Measurements from ENCODE around the gene SDHD.

The SDHD gene

DNA sequence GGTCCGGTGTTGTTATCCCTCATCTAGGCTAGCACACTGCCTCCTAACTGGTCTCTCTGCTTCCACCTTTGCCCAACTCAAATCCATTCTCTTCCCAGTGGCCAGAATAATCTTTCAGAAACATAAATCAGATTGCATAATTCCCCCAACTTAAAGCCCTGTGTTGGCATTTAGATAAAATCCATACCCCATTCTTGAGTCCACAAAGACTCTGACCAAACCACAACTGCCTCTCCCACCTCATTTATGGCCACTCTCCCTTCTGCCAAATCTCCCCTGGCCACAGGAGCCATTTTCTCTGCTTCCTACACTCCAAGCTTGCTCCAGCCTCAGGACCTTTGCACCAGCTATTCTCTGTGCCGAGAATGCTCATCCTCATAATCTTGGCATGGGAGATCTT lies 40.4 kb downstream of the SDHD start:
- no peak overlapping the region for H3K4me3 ChIP-seq (ENCODE audit: low read depth, low read length)
- TF ChIP-seq, protein P1, sequence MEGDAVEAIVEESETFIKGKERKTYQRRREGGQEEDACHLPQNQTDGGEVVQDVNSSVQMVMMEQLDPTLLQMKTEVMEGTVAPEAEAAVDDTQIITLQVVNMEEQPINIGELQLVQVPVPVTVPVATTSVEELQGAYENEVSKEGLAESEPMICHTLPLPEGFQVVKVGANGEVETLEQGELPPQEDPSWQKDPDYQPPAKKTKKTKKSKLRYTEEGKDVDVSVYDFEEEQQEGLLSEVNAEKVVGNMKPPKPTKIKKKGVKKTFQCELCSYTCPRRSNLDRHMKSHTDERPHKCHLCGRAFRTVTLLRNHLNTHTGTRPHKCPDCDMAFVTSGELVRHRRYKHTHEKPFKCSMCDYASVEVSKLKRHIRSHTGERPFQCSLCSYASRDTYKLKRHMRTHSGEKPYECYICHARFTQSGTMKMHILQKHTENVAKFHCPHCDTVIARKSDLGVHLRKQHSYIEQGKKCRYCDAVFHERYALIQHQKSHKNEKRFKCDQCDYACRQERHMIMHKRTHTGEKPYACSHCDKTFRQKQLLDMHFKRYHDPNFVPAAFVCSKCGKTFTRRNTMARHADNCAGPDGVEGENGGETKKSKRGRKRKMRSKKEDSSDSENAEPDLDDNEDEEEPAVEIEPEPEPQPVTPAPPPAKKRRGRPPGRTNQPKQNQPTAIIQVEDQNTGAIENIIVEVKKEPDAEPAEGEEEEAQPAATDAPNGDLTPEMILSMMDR (IDR thresholded peaks at IDR 0.05; ENCODE audit: low read depth, low read length) = no peak

GRCh38 chr11:112128483-112129121 lies 41.9 kb downstream of the SDHD start:
- TF ChIP-seq, protein P1 (IDR thresholded peaks at IDR 0.05; ENCODE audit: low read depth, low read length) = no peak

GRCh38 chr11:112129656-112130055 lies 43.0 kb downstream of the SDHD start:
- no peak overlapping the region for H3K4me3 ChIP-seq (ENCODE audit: low read depth, low read length)
- TF ChIP-seq, protein P1 (IDR thresholded peaks at IDR 0.05; ENCODE audit: low read depth, low read length) = no peak

More at GRCh38 chr11:112128483-112129121, 41.9 kb downstream of the SDHD start:
- no peak overlapping the region for H3K4me3 ChIP-seq (ENCODE audit: low read depth, low read length)

DNA sequence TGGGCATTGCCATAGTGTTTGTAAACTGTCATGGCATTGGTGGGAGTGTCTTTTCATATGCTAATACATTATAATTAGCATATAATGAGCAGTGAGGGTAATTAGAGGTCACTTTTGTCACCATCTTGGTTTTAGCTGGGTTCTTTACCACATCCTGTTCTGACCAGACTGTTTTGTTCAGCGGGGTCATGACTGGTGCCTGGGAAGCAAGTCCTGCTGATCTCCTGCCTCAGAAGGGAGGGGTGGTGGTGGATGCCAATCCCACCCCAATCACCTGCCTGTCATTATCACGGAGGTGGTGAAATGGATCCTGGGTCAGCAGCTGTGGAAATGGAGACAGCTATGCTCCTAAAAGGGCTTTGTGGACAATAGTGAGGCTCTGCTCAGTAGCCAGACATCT lies 46.1 kb downstream of the SDHD start:
- TF ChIP-seq, protein P1 (IDR thresholded peaks at IDR 0.05; ENCODE audit: low read depth, low read length) = no peak
- no peak overlapping the region for H3K4me3 ChIP-seq (ENCODE audit: low read depth, low read length)

DNA sequence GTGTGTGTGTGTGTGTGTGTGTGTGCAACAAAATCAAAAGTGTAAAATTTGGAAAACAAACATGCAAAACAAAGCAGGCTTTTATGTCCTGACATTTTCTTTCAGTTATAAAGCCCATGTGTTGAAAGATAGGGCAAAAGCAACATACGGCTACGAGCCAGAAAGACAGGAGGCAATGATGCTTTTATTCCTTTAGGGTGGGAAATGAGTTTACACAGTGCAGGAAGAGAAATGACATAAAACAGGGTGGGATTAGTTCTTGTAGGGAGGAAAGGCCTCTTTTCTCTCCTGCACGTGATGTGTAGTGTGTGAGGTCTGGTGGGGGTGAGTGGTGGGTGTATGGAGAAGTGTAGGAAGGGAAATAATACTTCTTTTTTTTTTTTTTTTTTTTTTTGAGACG lies 47.8 kb downstream of the SDHD start:
- no peak overlapping the region for H3K4me3 ChIP-seq (ENCODE audit: low read depth, low read length)
- TF ChIP-seq, protein P1 (IDR thresholded peaks at IDR 0.05; ENCODE audit: low read depth, low read length) = no peak

DNA sequence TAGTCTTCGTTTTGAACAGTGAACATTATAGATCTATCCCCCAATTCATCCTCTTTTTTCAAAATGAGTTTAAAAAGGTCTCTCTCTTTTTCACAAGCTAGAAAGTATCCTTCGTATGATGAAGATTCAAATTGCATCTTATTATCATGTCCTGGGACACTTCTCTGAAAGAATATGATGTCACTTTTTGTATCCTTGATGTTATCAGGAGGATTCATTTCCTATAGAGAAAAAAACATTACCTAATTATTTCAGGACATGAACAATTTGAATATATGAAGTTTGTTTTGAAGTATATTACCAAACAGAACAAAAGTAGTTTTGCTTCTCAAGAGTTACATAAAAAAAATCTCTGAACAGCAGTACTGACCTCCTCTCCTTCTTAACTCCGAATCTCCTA lies 56.9 kb downstream of the SDHD start:
- TF ChIP-seq, protein P1 (IDR thresholded peaks at IDR 0.05; ENCODE audit: low read depth, low read length) = no peak
- no peak overlapping the region for H3K4me3 ChIP-seq (ENCODE audit: low read depth, low read length)

Measured in WI38 (cell line).